NCI-H526 treated with DMSO at 0.1 percent for 48 hours (cell line): ENCODE measurements around the gene TLE1.
"Not testable (repeated sequence)": the region's sequence is repeated elsewhere in the genome, so short reads cannot be mapped to it uniquely, and the experiment has no call there.

Experiments
- DNase-seq: peaks from one replicate; lab custom pipeline; 2025; lab: John Stamatoyannopoulos, UW

The TLE1 gene

GRCh38 chr9:81601639-81602623, 87.4 kb downstream of the TLE1 start:
- DNase-seq, result no peak

- no peak for DNase-seq
These were observed 88.7 kb downstream of the TLE1 start for GRCh38 chr9:81600631-81601030.

- DNase-seq, result no peak
These were observed 89.5 kb downstream of the TLE1 start for GRCh38 chr9:81599837-81600236.

- DNase-seq, result no peak
These were observed 90.5 kb downstream of the TLE1 start for GRCh38 chr9:81598811-81599210.

GRCh38 chr9:81598123-81598497, 91.2 kb downstream of the TLE1 start:
- no peak for DNase-seq

- DNase-seq, result no peak
These were observed 91.8 kb downstream of the TLE1 start for GRCh38 chr9:81597419-81598122.

- DNase-seq, result no peak
These were observed 92.5 kb downstream of the TLE1 start for GRCh38 chr9:81596679-81597418.

GRCh38 chr9:81595887-81596543, 93.3 kb downstream of the TLE1 start:
- DNase-seq, result no peak

- DNase-seq, result not testable (repeated sequence)
These were observed 94.1 kb downstream of the TLE1 start for GRCh38 chr9:81595293-81595692.

GRCh38 chr9:81594415-81594814, 94.9 kb downstream of the TLE1 start:
- DNase-seq, result no peak

- DNase-seq, result no peak
These were observed 96.5 kb downstream of the TLE1 start for GRCh38 chr9:81592887-81593266.

- no peak for DNase-seq
These were observed 97.6 kb downstream of the TLE1 start for GRCh38 chr9:81591791-81592190.

- DNase-seq, result no peak
These were observed 98.7 kb downstream of the TLE1 start for GRCh38 chr9:81590688-81591087.

GRCh38 chr9:81589819-81590218, 99.5 kb downstream of the TLE1 start:
- no peak for DNase-seq

GRCh38 chr9:81589392-81589791, 100.0 kb downstream of the TLE1 start:
- no peak for DNase-seq

- no peak for DNase-seq
These were observed 101.0 kb downstream of the TLE1 start for GRCh38 chr9:81588148-81588871.

- DNase-seq, result no peak
These were observed 102.6 kb downstream of the TLE1 start for GRCh38 chr9:81586786-81587185.

GRCh38 chr9:81585191-81585763, 104.1 kb downstream of the TLE1 start:
- DNase-seq, result no peak

- DNase-seq, result no peak
These were observed 105.2 kb downstream of the TLE1 start for GRCh38 chr9:81584099-81584498.

- no peak for DNase-seq
These were observed 107.4 kb downstream of the TLE1 start for GRCh38 chr9:81581986-81582385.

GRCh38 chr9:81579381-81579780, 110.0 kb downstream of the TLE1 start:
- DNase-seq, result no peak
